IgD-negative memory B cell (primary cell): ENCODE data around the gene OR4D2. TPM values are rescaled to one million over a fixed set of nuclear protein-coding genes. Genes with fewer than 3 reads are reported as not detected.
A peak's percentile ranks its signal among the peaks of the same experiment; 100 is the strongest.
"Not testable (repeated sequence)": the region's sequence is repeated elsewhere in the genome, so short reads cannot be mapped to it uniquely, and the experiment has no call there.

Experiments
- H3K27ac Mint-ChIP-seq, 3 donors: one replicate each; pipeline ENCODE4 v1.8.0; 2020 to 2022; ENCODE audit warnings: mild to moderate bottlenecking in 3 of 3, mixed read lengths in 3 of 3, moderate library complexity in 1 of 3
- H3K27me3 Mint-ChIP-seq: one replicate; pipeline ENCODE4 v1.8.0; 2021; ENCODE audit warnings: mixed read lengths
- H3K36me3 Mint-ChIP-seq: one replicate; pipeline ENCODE4 v1.8.0; 2020; ENCODE audit warnings: mild to moderate bottlenecking, mixed read lengths
- H3K4me1 Mint-ChIP-seq, 3 donors: one replicate each; pipeline ENCODE4 v1.8.0; 2020 to 2022; ENCODE audit warnings: mixed read lengths in 3 of 3, mild to moderate bottlenecking in 1 of 3
- H3K4me3 Mint-ChIP-seq, 4 donors: one replicate each; pipeline ENCODE4 v1.8.0; 2020 to 2022; ENCODE audit warnings: mild to moderate bottlenecking in 4 of 4, mixed read lengths in 4 of 4, moderate library complexity in 3 of 4
- H3K9me3 Mint-ChIP-seq, 3 donors: one replicate each; pipeline ENCODE4 v1.8.0; 2020 to 2021; ENCODE audit warnings: mixed read lengths in 3 of 3, mild to moderate bottlenecking in 1 of 3
- polyA plus RNA-seq: library from polyadenylated mRNA; unstranded; fragments of 300-500 nt; fragmentation: Illumina TruSeq; gene quantifications from one replicate; pipeline ENCODE4 v1.2.3, GENCODE V29; 2021

Gene OR4D2
- not detected for polyA plus RNA-seq

DNA sequence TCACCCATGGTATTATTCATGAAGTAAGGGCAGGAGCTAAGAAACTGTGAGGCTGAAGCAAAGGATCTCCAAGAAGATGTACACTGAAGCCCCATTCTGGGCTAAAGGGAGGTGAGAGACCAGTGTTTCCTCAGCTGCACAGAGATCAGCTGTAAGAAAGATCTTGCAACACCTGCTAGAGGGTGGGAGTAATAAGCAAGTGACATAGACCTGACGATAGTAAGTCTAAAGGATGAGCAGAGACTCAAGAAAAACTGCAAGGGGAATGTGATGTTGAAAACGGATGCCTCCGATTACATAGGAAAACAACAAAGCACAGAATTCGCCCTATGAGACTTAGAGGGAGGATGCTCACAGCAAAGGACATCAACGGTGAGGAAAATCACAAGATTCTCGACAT, at the start of gene OR4D2:
TSS of gene OR4D2 (plus strand) at position 301 of the 400 bp plus-strand sequence. CDS start 2,674 bp downstream, outside the sequence.
- peaks cover 0 to 7% (median 0%) of the 10 kb centered on the region in 3 donors for H3K9me3 Mint-ChIP-seq
- peaks cover 36% of the 10 kb centered on the region for H3K27me3 Mint-ChIP-seq

DNA sequence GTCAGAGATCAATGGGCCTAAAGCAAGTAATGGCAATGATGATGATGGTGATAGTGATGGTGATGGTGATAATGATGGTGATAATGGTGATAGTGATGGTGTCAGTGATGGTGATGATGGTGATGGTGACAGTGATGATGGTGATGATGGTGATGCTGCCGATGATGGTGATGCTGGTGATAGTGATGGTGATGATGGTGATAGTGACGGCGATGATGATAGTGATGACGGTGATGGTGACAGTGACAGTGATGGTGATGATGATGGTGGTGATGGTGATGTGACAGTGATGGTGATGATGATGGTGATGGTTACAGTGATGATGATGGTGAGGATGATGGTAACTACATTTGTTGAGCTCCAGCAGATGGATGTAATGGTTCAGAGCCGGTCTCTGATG, 49.4 kb upstream of the OR4D2 start:
- H3K27me3 Mint-ChIP-seq = peaks cover 25% of the 10 kb centered on the region
- peaks cover 0 to 7% (median 0%) of the 10 kb centered on the region in 3 donors for H3K4me1 Mint-ChIP-seq
- H3K4me3 Mint-ChIP-seq = no peak overlapping the region
- H3K27ac Mint-ChIP-seq = no peak overlapping the region
- no peaks in the 10 kb centered on the region for H3K9me3 Mint-ChIP-seq
- H3K36me3 Mint-ChIP-seq = no peaks in the 10 kb centered on the region

More for the DNA sequence above, at the start of gene OR4D2:
- peaks cover 2% of the 10 kb centered on the region for H3K36me3 Mint-ChIP-seq
- no peak within 1 kb of the TSS for H3K27ac Mint-ChIP-seq
- no peak within 1 kb of the TSS for H3K4me3 Mint-ChIP-seq
- H3K4me1 Mint-ChIP-seq = peaks cover 0 to 12% (median 8%) of the 10 kb centered on the region in 3 donors

DNA sequence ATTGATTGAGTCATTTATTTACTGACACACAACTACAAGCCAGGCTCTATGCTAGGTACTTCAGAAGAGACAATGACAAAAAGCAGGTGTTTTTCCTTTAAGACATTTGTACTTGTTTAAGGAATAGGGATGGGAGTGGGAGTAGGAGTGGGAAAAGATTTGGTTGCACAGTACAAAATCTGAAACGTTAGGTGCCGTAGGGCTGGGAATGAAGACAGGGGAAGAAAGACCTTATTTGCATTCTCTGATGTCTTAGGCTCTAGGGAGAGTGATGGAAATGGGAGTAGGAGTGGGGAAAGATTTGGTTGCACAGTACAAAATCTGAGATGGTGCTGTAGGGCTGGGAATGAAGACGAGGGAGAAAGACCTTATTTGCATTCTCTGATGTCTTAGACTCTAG, 47.3 kb upstream of the OR4D2 start:
- Mint-ChIP-seq H3K36me3 (no peaks in the 10 kb centered on the region), H3K27me3 (peaks cover 25% of the 10 kb centered on the region), H3K27ac (no peak overlapping the region), H3K4me1 (peaks cover 0 to 3% (median 0%) of the 10 kb centered on the region in 3 donors), H3K4me3 (no peak overlapping the region), H3K9me3 (no peaks in the 10 kb centered on the region)

DNA sequence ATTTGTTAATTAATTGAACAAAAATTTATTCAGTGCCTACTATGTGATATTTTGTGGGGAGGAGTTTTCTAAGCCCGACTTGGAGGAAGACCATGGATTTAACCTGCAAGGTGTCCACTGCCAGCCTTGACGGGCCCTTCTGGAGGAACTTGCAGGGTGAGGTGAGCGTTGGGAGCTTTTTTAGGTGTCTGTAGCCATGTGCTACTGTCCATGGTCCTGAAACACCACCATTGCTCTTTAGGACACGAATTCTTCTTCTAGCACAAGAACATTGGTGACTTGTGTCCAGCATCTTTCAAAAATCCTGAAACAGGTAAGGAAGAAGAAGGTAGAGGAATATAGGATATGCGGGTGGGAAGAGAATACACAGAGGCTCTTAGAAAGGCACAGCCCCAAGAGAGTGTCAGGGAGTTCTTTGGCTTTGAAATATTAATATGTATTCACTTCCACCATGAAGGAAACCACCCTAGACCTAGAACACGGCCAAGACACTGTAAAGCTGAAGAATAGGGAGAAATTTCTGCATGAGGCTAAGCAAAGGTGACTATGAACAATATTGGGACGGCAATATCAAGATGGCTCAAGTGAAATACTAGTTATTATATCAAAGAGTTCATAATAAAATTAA, 46.5 kb upstream of the OR4D2 start:
- H3K4me1 Mint-ChIP-seq = peaks cover 0 to 3% (median 0%) of the 10 kb centered on the region in 3 donors
- peak overlapping the region in 1 of 3 donors; percentile 13 for H3K27ac Mint-ChIP-seq
- no peaks in the 10 kb centered on the region for H3K36me3 Mint-ChIP-seq
- no peaks in the 10 kb centered on the region for H3K9me3 Mint-ChIP-seq
- no peak overlapping the region for H3K4me3 Mint-ChIP-seq
- H3K27me3 Mint-ChIP-seq = peaks cover 19% of the 10 kb centered on the region

GRCh38 chr17:58121925-58122324, 44.9 kb upstream of the OR4D2 start:
- H3K36me3 Mint-ChIP-seq = no peaks in the 10 kb centered on the region
- no peaks in the 10 kb centered on the region for H3K9me3 Mint-ChIP-seq
- no peak overlapping the region for H3K27ac Mint-ChIP-seq
- peaks cover 14% of the 10 kb centered on the region for H3K27me3 Mint-ChIP-seq
- peaks cover 0 to 3% (median 0%) of the 10 kb centered on the region in 3 donors for H3K4me1 Mint-ChIP-seq
- no peak overlapping the region for H3K4me3 Mint-ChIP-seq

GRCh38 chr17:58127846-58128245, 38.9 kb upstream of the OR4D2 start:
- Mint-ChIP-seq H3K4me3 (no peak overlapping the region), H3K9me3 (peaks cover 0 to 4% (median 0%) of the 10 kb centered on the region in 3 donors), H3K36me3 (peaks cover 3% of the 10 kb centered on the region), H3K4me1 (no peaks in the 10 kb centered on the region), H3K27me3 (peaks cover 22% of the 10 kb centered on the region), H3K27ac (no peak overlapping the region)

DNA sequence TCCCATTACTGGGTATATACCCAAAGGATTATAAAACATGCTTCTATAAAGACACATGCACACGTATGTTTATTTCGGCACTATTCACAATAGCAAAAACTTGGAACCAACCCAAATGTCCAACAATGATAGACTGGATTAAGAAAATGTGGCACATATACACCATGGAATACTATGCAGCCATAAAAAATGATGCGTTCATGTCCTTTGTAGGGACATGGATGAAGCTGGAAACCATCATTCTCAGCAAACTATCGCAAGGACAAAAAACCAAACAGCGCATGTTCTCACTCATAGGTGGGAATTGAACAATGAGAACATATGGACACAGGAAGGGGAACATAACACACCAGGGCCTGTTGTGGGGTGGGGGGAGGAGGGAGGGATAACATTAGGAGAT, 34.1 kb upstream of the OR4D2 start:
- H3K27me3 Mint-ChIP-seq = peaks cover 30% of the 10 kb centered on the region
- H3K27ac Mint-ChIP-seq = not testable (repeated sequence)

GRCh38 chr17:58136669-58137279, 30.0 kb upstream of the OR4D2 start:
- H3K36me3 Mint-ChIP-seq = no peaks in the 10 kb centered on the region
- H3K27me3 Mint-ChIP-seq = peaks cover 19% of the 10 kb centered on the region
- H3K9me3 Mint-ChIP-seq = peaks cover 5 to 14% (median 10%) of the 10 kb centered on the region in 3 donors
- H3K4me1 Mint-ChIP-seq = peaks cover 0 to 2% (median 0%) of the 10 kb centered on the region in 3 donors
- peak overlapping the region in 1 of 4 donors; percentile 39 for H3K4me3 Mint-ChIP-seq
- no peak overlapping the region for H3K27ac Mint-ChIP-seq

More for the DNA sequence above, 34.1 kb upstream of the OR4D2 start:
- H3K4me1 Mint-ChIP-seq, H3K36me3 Mint-ChIP-seq, H3K4me3 Mint-ChIP-seq: not testable (repeated sequence)
- peaks cover 5 to 14% (median 10%) of the 10 kb centered on the region in 3 donors for H3K9me3 Mint-ChIP-seq

DNA sequence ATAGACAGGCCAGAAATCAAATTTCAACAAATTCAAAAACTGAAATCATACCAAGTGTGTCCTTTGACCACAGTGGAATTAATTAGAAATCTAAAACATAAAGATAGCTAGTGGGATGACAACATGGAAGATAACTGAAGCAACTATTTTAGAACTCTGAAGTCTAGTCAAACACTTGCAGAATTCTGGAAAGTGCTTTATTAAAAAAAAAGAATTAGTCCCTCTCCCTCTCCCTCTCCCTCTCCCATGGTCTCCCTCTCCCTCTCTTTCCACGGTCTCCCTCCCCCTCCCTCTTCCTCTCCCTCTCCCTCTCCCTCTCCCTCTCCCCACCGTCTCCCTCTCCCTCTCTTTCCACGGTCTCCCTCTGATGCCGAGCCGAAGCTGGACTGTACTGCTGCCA, 25.3 kb upstream of the OR4D2 start:
- Mint-ChIP-seq H3K9me3 (peaks cover 13 to 25% (median 17%) of the 10 kb centered on the region in 3 donors), H3K4me1 (no peaks in the 10 kb centered on the region), H3K36me3 (peaks cover 3% of the 10 kb centered on the region), H3K4me3 (no peak overlapping the region), H3K27me3 (peaks cover 18% of the 10 kb centered on the region), H3K27ac (no peak overlapping the region)

DNA sequence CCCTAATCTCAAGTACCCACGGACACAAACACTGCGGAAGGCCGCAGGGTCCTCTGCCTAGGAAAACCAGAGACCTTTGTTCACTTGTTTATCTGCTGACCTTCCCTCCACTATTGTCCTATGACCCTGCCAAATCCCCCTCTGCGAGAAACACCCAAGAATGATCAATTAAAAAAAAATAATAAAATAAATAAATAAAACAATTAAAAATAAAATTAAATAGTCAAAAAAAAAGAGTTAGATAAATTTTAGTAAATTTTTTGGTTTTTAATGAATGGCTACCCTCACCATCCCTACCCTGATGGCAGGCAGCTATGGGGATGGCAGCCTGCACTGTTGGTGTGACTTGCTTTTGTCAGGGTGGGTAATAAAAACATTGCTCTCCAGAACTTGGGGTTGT, 23.4 kb upstream of the OR4D2 start:
- H3K27me3 Mint-ChIP-seq = peaks cover 19% of the 10 kb centered on the region

GRCh38 chr17:58144801-58145200, 22.0 kb upstream of the OR4D2 start:
- H3K4me3 Mint-ChIP-seq = no peak overlapping the region
- no peak overlapping the region for H3K27ac Mint-ChIP-seq
- no peaks in the 10 kb centered on the region for H3K4me1 Mint-ChIP-seq
- peaks cover 12 to 27% (median 17%) of the 10 kb centered on the region in 3 donors for H3K9me3 Mint-ChIP-seq
- H3K27me3 Mint-ChIP-seq = peaks cover 19% of the 10 kb centered on the region
- peaks cover 3% of the 10 kb centered on the region for H3K36me3 Mint-ChIP-seq

More for the DNA sequence above, 23.4 kb upstream of the OR4D2 start:
- H3K9me3 Mint-ChIP-seq = peaks cover 12 to 27% (median 14%) of the 10 kb centered on the region in 3 donors
- H3K4me3 Mint-ChIP-seq, H3K27ac Mint-ChIP-seq, H3K36me3 Mint-ChIP-seq, H3K4me1 Mint-ChIP-seq: not testable (repeated sequence)

GRCh38 chr17:58147930-58148434, 18.8 kb upstream of the OR4D2 start, which contains the start of gene OR4D1:
Gene OR4D1, plus strand, starts transcription at chr17:58148384. Its CDS starts 6,770 bp downstream, at chr17:58155154.
- H3K4me3 Mint-ChIP-seq = no peak within 1 kb of the TSS
- peaks cover 8% of the 10 kb centered on the region for H3K36me3 Mint-ChIP-seq
- peaks cover 12 to 27% (median 17%) of the 10 kb centered on the region in 3 donors for H3K9me3 Mint-ChIP-seq
- H3K27me3 Mint-ChIP-seq = peaks cover 23% of the 10 kb centered on the region
- H3K27ac Mint-ChIP-seq = no peak within 1 kb of the TSS
- peaks cover 7 to 13% (median 9%) of the 10 kb centered on the region in 3 donors for H3K4me1 Mint-ChIP-seq

DNA sequence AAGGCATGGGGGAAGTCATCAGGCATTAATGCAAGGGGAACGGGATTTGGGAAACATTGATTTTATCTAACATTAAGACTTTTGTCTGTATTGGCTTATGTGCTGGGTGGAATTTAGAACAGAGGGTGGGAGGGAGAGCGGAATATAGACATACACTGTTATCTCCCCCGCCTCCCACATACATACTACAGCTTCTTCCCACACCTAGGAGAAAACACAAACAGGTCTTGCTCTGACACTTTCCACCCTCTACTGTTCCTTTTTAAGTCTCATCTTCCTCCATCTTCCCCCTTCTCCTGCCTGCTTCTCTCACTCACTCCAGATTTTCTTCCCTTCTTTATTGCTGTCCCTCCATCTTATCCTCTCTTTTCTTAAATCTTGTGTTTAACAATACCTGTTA, 18.2 kb upstream of the OR4D2 start:
- Mint-ChIP-seq H3K27ac (no peak overlapping the region), H3K36me3 (peaks cover 11% of the 10 kb centered on the region), H3K4me3 (no peak overlapping the region), H3K4me1 (peaks cover 13 to 19% (median 15%) of the 10 kb centered on the region in 3 donors), H3K27me3 (peaks cover 24% of the 10 kb centered on the region), H3K9me3 (peaks cover 12 to 27% (median 17%) of the 10 kb centered on the region in 3 donors)

- peaks cover 7 to 18% (median 9%) of the 10 kb centered on the region in 3 donors for H3K9me3 Mint-ChIP-seq
- H3K36me3 Mint-ChIP-seq = peaks cover 8% of the 10 kb centered on the region
- H3K4me1 Mint-ChIP-seq = peaks cover 16 to 30% (median 22%) of the 10 kb centered on the region in 3 donors
- no peak overlapping the region for H3K27ac Mint-ChIP-seq
- no peak overlapping the region for H3K4me3 Mint-ChIP-seq
- H3K27me3 Mint-ChIP-seq = peaks cover 26% of the 10 kb centered on the region
Observed at GRCh38 chr17:58150394-58150793, 16.4 kb upstream of the OR4D2 start.

- H3K9me3 Mint-ChIP-seq = peaks cover 0 to 6% (median 0%) of the 10 kb centered on the region in 3 donors
- H3K4me3 Mint-ChIP-seq = peak overlapping the region in 3 of 4 donors; percentile 47 to 92 (median 81)
- H3K36me3 Mint-ChIP-seq = peaks cover 11% of the 10 kb centered on the region
- H3K27me3 Mint-ChIP-seq = peaks cover 41% of the 10 kb centered on the region
- H3K27ac Mint-ChIP-seq = peak overlapping the region in 2 of 3 donors; percentile 65 to 71
- peaks cover 27 to 42% (median 28%) of the 10 kb centered on the region in 3 donors for H3K4me1 Mint-ChIP-seq
Observed at GRCh38 chr17:58153046-58153445, 13.7 kb upstream of the OR4D2 start.
